ENCODE measurements around the gene MVB12B.

MVB12B gene

GRCh38 chr9:126371007-126371870 is 44.6 kb downstream of the MVB12B start:
- no peak for TF ChIP-seq EZH2phosphoT487 (conservative IDR thresholded peaks at IDR 0.05; ENCODE audit: low read length)
- TF ChIP-seq CTCF (IDR thresholded peaks at IDR 0.05; ENCODE audit: insufficient read depth, low read length, poor library complexity, severe bottlenecking) = no peak
- no peaks in the 10 kb centered on the region for H3K36me3 ChIP-seq (ENCODE audit: low read length)

GRCh38 chr9:126372716-126373115 is 46.1 kb downstream of the MVB12B start:
- H3F3A ChIP-seq (ENCODE audit: insufficient read depth) = no peaks in the 10 kb centered on the region
- no peak overlapping the region for H3K4me2 ChIP-seq (ENCODE audit: low read depth, low read length, poor library complexity, severe bottlenecking)
- no peak overlapping the region for H3K9ac ChIP-seq (ENCODE audit: low read length)

More at GRCh38 chr9:126371007-126371870, 44.6 kb downstream of the MVB12B start:
- H3F3A ChIP-seq (ENCODE audit: insufficient read depth) = no peaks in the 10 kb centered on the region
- no peak overlapping the region for H3K27ac ChIP-seq (ENCODE audit: low read depth, low read length)
- H3K27me3 ChIP-seq (ENCODE audit: low read length) = no peaks in the 10 kb centered on the region
- no peaks in the 10 kb centered on the region for H3K79me2 ChIP-seq (ENCODE audit: insufficient read depth, low read length)
- H4K20me1 ChIP-seq (ENCODE audit: low read depth, low read length) = no peaks in the 10 kb centered on the region
- H3K9me3 ChIP-seq (ENCODE audit: insufficient read depth, low read length) = no peaks in the 10 kb centered on the region
- H3K4me3 ChIP-seq (ENCODE audit: insufficient read depth, low read length, poor library complexity, severe bottlenecking) = no peak overlapping the region
- no peak overlapping the region for H2AFZ ChIP-seq (ENCODE audit: low read depth, low read length, severe bottlenecking)
- H3K4me2 ChIP-seq (ENCODE audit: low read depth, low read length, poor library complexity, severe bottlenecking) = no peak overlapping the region
- H3K9me2 ChIP-seq (replicated peaks; ENCODE audit: insufficient read depth, low read length) = no peaks in the 10 kb centered on the region
- H3K9ac ChIP-seq (ENCODE audit: low read length) = no peak overlapping the region

GRCh38 chr9:126373241-126373640 is 46.6 kb downstream of the MVB12B start:
- no peak overlapping the region for H3K4me3 ChIP-seq (ENCODE audit: insufficient read depth, low read length, poor library complexity, severe bottlenecking)
- H3K9ac ChIP-seq (ENCODE audit: low read length) = no peak overlapping the region
- H3K4me2 ChIP-seq (ENCODE audit: low read depth, low read length, poor library complexity, severe bottlenecking) = no peak overlapping the region
- no peaks in the 10 kb centered on the region for H3K9me2 ChIP-seq (replicated peaks; ENCODE audit: insufficient read depth, low read length)
- H3K27ac ChIP-seq (ENCODE audit: low read depth, low read length) = no peak overlapping the region
- H3K9me3 ChIP-seq (ENCODE audit: insufficient read depth, low read length) = no peaks in the 10 kb centered on the region
- H3K36me3 ChIP-seq (ENCODE audit: low read length) = no peaks in the 10 kb centered on the region
- no peaks in the 10 kb centered on the region for H3F3A ChIP-seq (ENCODE audit: insufficient read depth)
- no peak overlapping the region for H2AFZ ChIP-seq (ENCODE audit: low read depth, low read length, severe bottlenecking)
- H3K79me2 ChIP-seq (ENCODE audit: insufficient read depth, low read length) = no peaks in the 10 kb centered on the region
- H3K27me3 ChIP-seq (ENCODE audit: low read length) = no peaks in the 10 kb centered on the region
- no peaks in the 10 kb centered on the region for H4K20me1 ChIP-seq (ENCODE audit: low read depth, low read length)
- TF ChIP-seq EZH2phosphoT487 (conservative IDR thresholded peaks at IDR 0.05; ENCODE audit: low read length) (no peak), CTCF (IDR thresholded peaks at IDR 0.05; ENCODE audit: insufficient read depth, low read length, poor library complexity, severe bottlenecking) (no peak)

More at GRCh38 chr9:126372716-126373115, 46.1 kb downstream of the MVB12B start:
- Histone ChIP-seq H3K27me3 (ENCODE audit: low read length) (no peaks in the 10 kb centered on the region), H3K9me2 (replicated peaks; ENCODE audit: insufficient read depth, low read length) (no peaks in the 10 kb centered on the region), H3K9me3 (ENCODE audit: insufficient read depth, low read length) (no peaks in the 10 kb centered on the region), H2AFZ (ENCODE audit: low read depth, low read length, severe bottlenecking) (no peak overlapping the region), H3K27ac (ENCODE audit: low read depth, low read length) (no peak overlapping the region), H3K4me3 (ENCODE audit: insufficient read depth, low read length, poor library complexity, severe bottlenecking) (no peak overlapping the region), H3K79me2 (ENCODE audit: insufficient read depth, low read length) (no peaks in the 10 kb centered on the region), H4K20me1 (ENCODE audit: low read depth, low read length) (no peaks in the 10 kb centered on the region), H3K36me3 (ENCODE audit: low read length) (no peaks in the 10 kb centered on the region)
- TF ChIP-seq CTCF (IDR thresholded peaks at IDR 0.05; ENCODE audit: insufficient read depth, low read length, poor library complexity, severe bottlenecking) (no peak), EZH2phosphoT487 (conservative IDR thresholded peaks at IDR 0.05; ENCODE audit: low read length) (no peak)

All from SU-DHL-6 (cell line).